HG03139 (cell line): ENCODE measurements around the gene CRACDL.
"Not testable (repeated sequence)": the region's sequence is repeated elsewhere in the genome, so short reads cannot be mapped to it uniquely, and the experiment has no call there.

ENCODE experiments used
- ATAC-seq: cut with Tn5 transposase; IDR thresholded peaks from one replicate; pipeline ENCODE4 v1.9.1; 2021; ENCODE audit not compliant: unreplicated experiment

Gene CRACDL

GRCh38 chr2:98759338-98759737 is 176.7 kb downstream of the CRACDL start:
- ATAC-seq: no peak

GRCh38 chr2:98757904-98758421 is 178.1 kb downstream of the CRACDL start:
- peak; percentile 85 for ATAC-seq

GRCh38 chr2:98753801-98754200 is 182.2 kb downstream of the CRACDL start:
- ATAC-seq: no peak

GRCh38 chr2:98752711-98753110 is 183.3 kb downstream of the CRACDL start:
- ATAC-seq: not testable (repeated sequence)

GRCh38 chr2:98751748-98752147 is 184.3 kb downstream of the CRACDL start:
- ATAC-seq: no peak

- no peak for ATAC-seq
Measured at GRCh38 chr2:98750593-98751282, 185.3 kb downstream of the CRACDL start.

- ATAC-seq: no peak
Measured at GRCh38 chr2:98749066-98749450, 187.0 kb downstream of the CRACDL start.

GRCh38 chr2:98748292-98749065 is 187.5 kb downstream of the CRACDL start:
- no peak for ATAC-seq

GRCh38 chr2:98747888-98748287 is 188.1 kb downstream of the CRACDL start:
- ATAC-seq: no peak

- ATAC-seq: no peak
Measured at GRCh38 chr2:98746426-98746825, 189.6 kb downstream of the CRACDL start.

- no peak for ATAC-seq
Measured at GRCh38 chr2:98744595-98744994, 191.4 kb downstream of the CRACDL start.
